Astrocyte (in vitro differentiated cells and primary cell): Measurements from ENCODE around the gene SNRNP40. TPM values are rescaled to one million over a fixed set of nuclear protein-coding genes. Genes with fewer than 3 reads are reported as not detected.
A peak's percentile ranks its signal among the peaks of the same experiment; 100 is the strongest.

Experiments used
- DNase-seq: peaks from one replicate; pipeline ENCODE4 v3.0.0-alpha.2; 2010; ENCODE audit warnings: low read depth
- FAIRE-seq: peaks from 2 replicates; lab custom pipeline; 2011; peaks lifted over from hg19 to GRCh38; lab: Jason Lieb, UNC
- H2AFZ ChIP-seq: 2 replicates; pipeline ENCODE4 v1.6.0; 2012; ENCODE audit warnings: low read depth, low read length, inconsistent platforms
- H3K27ac ChIP-seq: 2 replicates; pipeline ENCODE4 v1.5.1; 2011; ENCODE audit warnings: low read depth, low read length, inconsistent platforms
- H3K27me3 ChIP-seq: 2 replicates; pipeline ENCODE4 v1.6.0; 2011; ENCODE audit warnings: low read length, inconsistent platforms; ENCODE audit not compliant: insufficient read depth
- H3K36me3 ChIP-seq: 2 replicates; pipeline ENCODE4 v1.5.1; 2011; ENCODE audit warnings: low read length, inconsistent platforms; ENCODE audit not compliant: insufficient read depth
- H3K4me1 ChIP-seq: 2 replicates; pipeline ENCODE4 v1.5.1; 2011; ENCODE audit warnings: low read length, inconsistent platforms; ENCODE audit not compliant: insufficient read depth
- H3K4me2 ChIP-seq: 2 replicates; pipeline ENCODE4 v1.6.0; 2012; ENCODE audit warnings: low read length, inconsistent platforms
- H3K4me3 ChIP-seq: 2 replicates; pipeline ENCODE4 v1.5.1; 2011; ENCODE audit warnings: low read depth, mild to moderate bottlenecking, low read length, inconsistent platforms; ENCODE audit not compliant: insufficient read depth
- H3K79me2 ChIP-seq: 2 replicates; pipeline ENCODE4 v1.6.0; 2012; ENCODE audit warnings: mild to moderate bottlenecking, low read length, inconsistent platforms; ENCODE audit not compliant: insufficient read depth
- H3K9ac ChIP-seq: 2 replicates; pipeline ENCODE4 v1.6.0; 2012; ENCODE audit warnings: mild to moderate bottlenecking, low read length, inconsistent platforms
- H3K9me3 ChIP-seq: 2 replicates; pipeline ENCODE4 v1.5.1; 2012; ENCODE audit warnings: low read depth, mild to moderate bottlenecking, low read length, inconsistent platforms; ENCODE audit not compliant: insufficient read depth
- H4K20me1 ChIP-seq: 2 replicates; pipeline ENCODE4 v1.6.0; 2012; ENCODE audit warnings: low read length, inconsistent platforms; ENCODE audit not compliant: insufficient read depth
- H3K27ac Mint-ChIP-seq: one replicate; pipeline ENCODE4 v1.8.0; 2021; ENCODE audit warnings: mild to moderate bottlenecking, mixed read lengths; ENCODE audit not compliant: unreplicated experiment
- H3K27me3 Mint-ChIP-seq: one replicate; pipeline ENCODE4 v1.8.0; 2021; ENCODE audit warnings: low read depth, mixed read lengths; ENCODE audit not compliant: unreplicated experiment
- H3K36me3 Mint-ChIP-seq: one replicate; pipeline ENCODE4 v1.8.0; 2021; ENCODE audit warnings: low read depth, mixed read lengths; ENCODE audit not compliant: unreplicated experiment
- H3K4me1 Mint-ChIP-seq: one replicate; pipeline ENCODE4 v1.8.0; 2021; ENCODE audit warnings: low read depth, mixed read lengths; ENCODE audit not compliant: unreplicated experiment
- H3K4me3 Mint-ChIP-seq: one replicate; pipeline ENCODE4 v1.8.0; 2021; ENCODE audit warnings: mild to moderate bottlenecking, moderate library complexity, mixed read lengths; ENCODE audit not compliant: unreplicated experiment
- H3K9me3 Mint-ChIP-seq: one replicate; pipeline ENCODE4 v1.8.0; 2021; ENCODE audit warnings: mild to moderate bottlenecking, mixed read lengths; ENCODE audit not compliant: unreplicated experiment
- EZH2 ChIP-seq: IDR thresholded peaks from 2 replicates; pipeline ENCODE4 v1.6.1; 2012; ENCODE audit warnings: mild to moderate bottlenecking, low read length, inconsistent platforms; ENCODE audit not compliant: insufficient read depth
- total RNA-seq: library from RNA; stranded (reverse); gene quantifications from 2 replicates; pipeline ENCODE4 v1.2.1, GENCODE V29; 2021
- TF ChIP-seq, protein P1 (sequence below): IDR thresholded peaks from 2 replicates; pipeline ENCODE4 v1.5.1; 2011; ENCODE audit warnings: low read depth, mild to moderate bottlenecking, inconsistent platforms, low read length, moderate library complexity; ENCODE audit not compliant: insufficient read depth

Gene SNRNP40
- total RNA-seq, 1 donor from 2014 or later = 42.0 TPM

DNA sequence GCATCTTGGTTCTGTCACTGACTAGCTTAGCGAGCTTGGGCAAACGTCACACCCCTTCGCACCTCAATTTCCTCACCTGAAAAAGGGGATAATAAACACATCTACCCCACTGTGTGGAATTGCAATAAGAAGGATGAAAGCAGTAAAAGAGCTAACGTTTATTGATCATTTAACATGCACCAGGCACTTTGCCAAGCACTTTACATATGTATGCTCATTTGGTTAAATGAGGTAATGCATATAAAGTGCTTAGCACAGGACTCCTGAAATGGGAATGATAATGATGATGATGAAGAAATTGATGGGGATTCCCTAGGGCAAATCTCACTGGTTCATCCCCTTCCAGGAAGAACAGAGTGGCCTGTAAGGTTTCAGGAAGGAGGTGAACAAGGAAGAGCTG, 61.7 kb downstream of the SNRNP40 start:
- DNase-seq (no peak), FAIRE-seq (no peak)
- H3K79me2 ChIP-seq = no peaks in the 10 kb centered on the region
- Mint-ChIP-seq H3K27ac (no peak overlapping the region), H3K4me1 (peaks cover 3% of the 10 kb centered on the region), H3K36me3 (peaks cover 2% of the 10 kb centered on the region), H3K4me3 (no peak overlapping the region), H3K9me3 (no peaks in the 10 kb centered on the region), H3K27me3 (peaks cover 46% of the 10 kb centered on the region)
- H3K4me2 ChIP-seq = no peak overlapping the region
- no peak overlapping the region for H2AFZ ChIP-seq
- no peaks in the 10 kb centered on the region for H3K36me3 ChIP-seq
- no peak overlapping the region for H3K27ac ChIP-seq
- TF ChIP-seq, protein P1, sequence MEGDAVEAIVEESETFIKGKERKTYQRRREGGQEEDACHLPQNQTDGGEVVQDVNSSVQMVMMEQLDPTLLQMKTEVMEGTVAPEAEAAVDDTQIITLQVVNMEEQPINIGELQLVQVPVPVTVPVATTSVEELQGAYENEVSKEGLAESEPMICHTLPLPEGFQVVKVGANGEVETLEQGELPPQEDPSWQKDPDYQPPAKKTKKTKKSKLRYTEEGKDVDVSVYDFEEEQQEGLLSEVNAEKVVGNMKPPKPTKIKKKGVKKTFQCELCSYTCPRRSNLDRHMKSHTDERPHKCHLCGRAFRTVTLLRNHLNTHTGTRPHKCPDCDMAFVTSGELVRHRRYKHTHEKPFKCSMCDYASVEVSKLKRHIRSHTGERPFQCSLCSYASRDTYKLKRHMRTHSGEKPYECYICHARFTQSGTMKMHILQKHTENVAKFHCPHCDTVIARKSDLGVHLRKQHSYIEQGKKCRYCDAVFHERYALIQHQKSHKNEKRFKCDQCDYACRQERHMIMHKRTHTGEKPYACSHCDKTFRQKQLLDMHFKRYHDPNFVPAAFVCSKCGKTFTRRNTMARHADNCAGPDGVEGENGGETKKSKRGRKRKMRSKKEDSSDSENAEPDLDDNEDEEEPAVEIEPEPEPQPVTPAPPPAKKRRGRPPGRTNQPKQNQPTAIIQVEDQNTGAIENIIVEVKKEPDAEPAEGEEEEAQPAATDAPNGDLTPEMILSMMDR = no peak
- no peak overlapping the region for H3K9ac ChIP-seq
- peaks cover 5% of the 10 kb centered on the region for H3K4me1 ChIP-seq
- no peaks in the 10 kb centered on the region for H3K9me3 ChIP-seq
- peaks cover 4% of the 10 kb centered on the region for H4K20me1 ChIP-seq
- H3K4me3 ChIP-seq = no peak overlapping the region
- H3K27me3 ChIP-seq = peaks cover 36% of the 10 kb centered on the region

DNA sequence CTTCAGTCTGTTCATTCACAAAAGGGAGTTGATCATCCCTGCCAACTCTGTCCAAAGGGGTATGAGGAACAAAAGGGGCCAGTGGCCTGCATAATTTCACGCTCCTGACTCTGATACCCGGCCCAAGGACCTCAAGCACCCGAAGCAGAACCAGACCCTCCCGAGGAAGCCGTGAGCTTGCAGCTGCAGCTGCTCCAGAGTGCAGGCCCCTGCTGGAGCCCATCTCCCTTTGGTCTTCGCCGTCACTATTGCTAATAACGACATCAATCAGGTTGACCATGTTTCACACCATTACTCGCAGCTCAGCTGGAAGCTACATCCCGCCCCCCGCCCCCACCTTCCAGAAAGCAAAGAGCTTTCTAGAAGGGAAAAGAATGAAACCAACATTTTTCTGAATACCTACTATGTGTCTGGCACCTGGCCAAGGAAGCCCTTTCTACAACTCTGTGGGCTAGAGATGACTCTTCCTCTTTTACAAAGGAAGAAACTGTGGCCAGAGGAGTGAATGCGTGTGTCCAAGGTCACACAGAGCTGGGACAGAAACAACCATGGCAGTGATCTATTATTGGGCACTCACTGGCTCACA, 62.4 kb downstream of the SNRNP40 start:
- H3K27me3 Mint-ChIP-seq = peaks cover 50% of the 10 kb centered on the region
- Histone ChIP-seq H3K27me3 (peaks cover 36% of the 10 kb centered on the region), H4K20me1 (peaks cover 4% of the 10 kb centered on the region), H3K4me2 (no peak overlapping the region), H3K9me3 (no peaks in the 10 kb centered on the region), H2AFZ (no peak overlapping the region), H3K4me3 (no peak overlapping the region), H3K9ac (no peak overlapping the region), H3K4me1 (peaks cover 5% of the 10 kb centered on the region), H3K79me2 (no peaks in the 10 kb centered on the region), H3K36me3 (no peaks in the 10 kb centered on the region), H3K27ac (no peak overlapping the region)
- H3K9me3 Mint-ChIP-seq = no peaks in the 10 kb centered on the region
- H3K36me3 Mint-ChIP-seq = peaks cover 2% of the 10 kb centered on the region
- no peak for DNase-seq
- FAIRE-seq = no peak
- TF ChIP-seq, protein P1 = no peak
- no peak for TF ChIP-seq EZH2
- H3K27ac Mint-ChIP-seq = peak overlapping the region; percentile 12
- H3K4me3 Mint-ChIP-seq = no peak overlapping the region
- peaks cover 3% of the 10 kb centered on the region for H3K4me1 Mint-ChIP-seq

DNA sequence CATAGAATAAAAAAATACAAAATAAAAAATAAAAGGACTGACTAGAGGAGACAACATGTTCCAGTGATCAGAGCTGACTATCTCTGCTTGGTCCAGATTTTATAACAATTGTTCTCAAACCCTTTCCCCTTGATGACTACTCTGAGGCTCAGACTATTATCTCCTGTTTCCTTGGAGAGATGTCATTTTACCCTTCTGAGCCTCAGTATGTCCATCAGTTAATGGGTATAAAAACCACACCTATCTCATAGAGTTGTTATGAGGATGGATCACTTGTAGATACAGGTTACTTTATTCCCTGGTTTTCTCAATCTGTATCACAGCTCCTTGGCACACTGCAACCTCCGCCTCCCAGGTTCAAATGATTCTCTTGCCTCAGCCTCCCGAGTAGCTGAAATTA, 63.9 kb downstream of the SNRNP40 start:
- Mint-ChIP-seq H3K36me3 (no peaks in the 10 kb centered on the region), H3K27me3 (peaks cover 41% of the 10 kb centered on the region), H3K9me3 (no peaks in the 10 kb centered on the region), H3K4me3 (no peak overlapping the region), H3K4me1 (no peaks in the 10 kb centered on the region), H3K27ac (no peak overlapping the region)
- no peaks in the 10 kb centered on the region for H4K20me1 ChIP-seq
- no peak overlapping the region for H3K27ac ChIP-seq
- FAIRE-seq (no peak), DNase-seq (no peak)
- no peak overlapping the region for H2AFZ ChIP-seq
- TF ChIP-seq, protein P1 = no peak
- no peak for TF ChIP-seq EZH2
- H3K36me3 ChIP-seq = no peaks in the 10 kb centered on the region
- H3K4me2 ChIP-seq = no peak overlapping the region
- no peak overlapping the region for H3K4me3 ChIP-seq
- H3K9ac ChIP-seq = no peak overlapping the region
- H3K4me1 ChIP-seq = no peaks in the 10 kb centered on the region
- H3K27me3 ChIP-seq = peaks cover 22% of the 10 kb centered on the region
- no peaks in the 10 kb centered on the region for H3K9me3 ChIP-seq
- no peaks in the 10 kb centered on the region for H3K79me2 ChIP-seq
